HG03064 (cell line): Measurements from ENCODE around the gene CROCC.
"Not testable (repeated sequence)": the region's sequence is repeated elsewhere in the genome, so short reads cannot be mapped to it uniquely, and the experiment has no call there.

ENCODE experiments used
- ATAC-seq: cut with Tn5 transposase; IDR thresholded peaks from one replicate; pipeline ENCODE4 v1.9.1; 2021; ENCODE audit warnings: low read depth; ENCODE audit not compliant: unreplicated experiment

Gene CROCC

GRCh38 chr1:16921391-16922185 lies at the start of gene CROCC:
Gene CROCC (plus strand): TSS chr1:16921931. CDS start chr1:16922019, 88 bp downstream.
- no peak for ATAC-seq

GRCh38 chr1:16872152-16873075 lies 49.3 kb upstream of the CROCC start:
- ATAC-seq, result not testable (repeated sequence)

- ATAC-seq, result not testable (repeated sequence)
Measured at GRCh38 chr1:16873076-16873879, 48.5 kb upstream of the CROCC start.

- not testable (repeated sequence) for ATAC-seq
Measured at GRCh38 chr1:16874968-16875765, 46.6 kb upstream of the CROCC start.

- ATAC-seq, result not testable (repeated sequence)
Measured at GRCh38 chr1:16881742-16882141, 40.0 kb upstream of the CROCC start.

- ATAC-seq, result no peak
Measured at GRCh38 chr1:16882986-16883385, 38.7 kb upstream of the CROCC start.

- not testable (repeated sequence) for ATAC-seq
Measured at GRCh38 chr1:16884487-16884886, 37.2 kb upstream of the CROCC start.

GRCh38 chr1:16886860-16887605 lies 34.7 kb upstream of the CROCC start:
- ATAC-seq, result no peak

GRCh38 chr1:16888860-16889816 lies 32.6 kb upstream of the CROCC start:
- no peak for ATAC-seq

GRCh38 chr1:16890539-16891021 lies 31.2 kb upstream of the CROCC start:
- not testable (repeated sequence) for ATAC-seq

- ATAC-seq, result not testable (repeated sequence)
Measured at GRCh38 chr1:16891057-16891456, 30.7 kb upstream of the CROCC start.

GRCh38 chr1:16892978-16893525 lies 28.7 kb upstream of the CROCC start:
- not testable (repeated sequence) for ATAC-seq

GRCh38 chr1:16893796-16894195 lies 27.9 kb upstream of the CROCC start:
- not testable (repeated sequence) for ATAC-seq

- ATAC-seq, result not testable (repeated sequence)
Measured at GRCh38 chr1:16894338-16894737, 27.4 kb upstream of the CROCC start.

- not testable (repeated sequence) for ATAC-seq
Measured at GRCh38 chr1:16895233-16895597, 26.5 kb upstream of the CROCC start.

- peak; percentile 93 for ATAC-seq
Measured at GRCh38 chr1:16895598-16896315, 26.0 kb upstream of the CROCC start, which contains the start of gene RNU1-2. Gene RNU1-2 (plus strand): TSS chr1:16895980.
